Panc1 (cell line): ENCODE measurements around the gene MTM1. TPM values are rescaled to one million over a fixed set of nuclear protein-coding genes. Genes with fewer than 3 reads are reported as not detected.

Experiments
- ATAC-seq: fragments of 200-7000 bp; cut with Tn5 transposase; 2 replicates; pipeline ENCODE4 v1.9.1; 2020; ENCODE audit warnings: mild to moderate bottlenecking, moderate library complexity
- BruUV-seq: library from RNA; stranded (reverse); fragments of 400-500 nt; replicated peaks from 2 replicates; lab custom pipeline; 2021; lab: Mats Ljungman, UMichigan
- CTCF ChIA-PET: fragments of 300-600 bp; sonication (Branson Sonifier 250); formaldehyde crosslinking; loops from one replicate; lab custom pipeline; 2022; ENCODE audit warnings: antibody characterized with exemption; lab: Charles Lee
- POLR2A ChIA-PET: fragments of 300-600 bp; sonication (Branson Sonifier 250); formaldehyde crosslinking; loops from one replicate; lab custom pipeline; 2022; ENCODE audit warnings: antibody characterized with exemption; lab: Charles Lee
- DNase-seq: peaks from one replicate; pipeline ENCODE4 v3.0.0-alpha.2; 2010; ENCODE audit warnings: low read depth, low spot score
- H3K27ac ChIP-seq: 2 replicates; pipeline ENCODE4 v1.5.1; 2011; ENCODE audit warnings: mild to moderate bottlenecking, low read length, inconsistent platforms
- H3K27me3 ChIP-seq: fragments of 200-500 bp; sonication (Bioruptor generic); 2 replicates; pipeline ENCODE4 v1.6.0; 2014; ENCODE audit warnings: low read length, inconsistent platforms; ENCODE audit not compliant: control insufficient read depth, insufficient read depth
- H3K36me3 ChIP-seq: fragments of 200-500 bp; sonication (Bioruptor generic); 2 replicates; pipeline ENCODE4 v1.5.1; 2014; ENCODE audit warnings: inconsistent platforms, mild to moderate bottlenecking, low read length, moderate library complexity; ENCODE audit not compliant: control insufficient read depth, insufficient read depth
- H3K4me1 ChIP-seq: 2 replicates; pipeline ENCODE4 v1.5.1; 2011; ENCODE audit warnings: inconsistent platforms, mild to moderate bottlenecking, low read length, moderate library complexity; ENCODE audit not compliant: control insufficient read depth, insufficient read depth
- H3K4me3 ChIP-seq, 2 experiments: 2 replicates each; pipeline ENCODE4 v1.5.1; 2011 to 2012; ENCODE audit warnings: low read depth in 2 of 2, low read length in 2 of 2, mild to moderate bottlenecking in 2 of 2, inconsistent platforms in 1 of 2, moderate library complexity in 1 of 2
- H3K9me3 ChIP-seq: fragments of 200-500 bp; sonication (Bioruptor generic); 2 replicates; pipeline ENCODE4 v1.5.1; 2014; ENCODE audit warnings: low read depth, mild to moderate bottlenecking, inconsistent platforms, low read length, moderate library complexity; ENCODE audit not compliant: control insufficient read depth, insufficient read depth
- POLR2AphosphoS5 ChIP-seq: IDR thresholded peaks from 2 replicates; pipeline ENCODE4 v1.6.1; 2012; ENCODE audit warnings: mild to moderate bottlenecking, low read depth, low read length, moderate library complexity
- SIN3A ChIP-seq: IDR thresholded peaks from 2 replicates; pipeline ENCODE4 v1.6.1; 2012; ENCODE audit warnings: low read depth, mild to moderate bottlenecking, low read length, moderate library complexity, borderline replicate concordance; ENCODE audit not compliant: insufficient read depth
- TCF7L2 ChIP-seq: IDR thresholded peaks from 2 replicates; pipeline ENCODE4 v1.6.1; 2011; ENCODE audit warnings: mild to moderate bottlenecking, low read depth, low read length, inconsistent platforms
- in situ Hi-C: cut with HindIII; loops from 2 replicates; pipeline ENCODE4 v1.10.0; 2016; ENCODE audit warnings: low sequenced_read_pairs, low pct_unique_long_range_greater_than_20kb
- intact Hi-C: fragments of 100-400 bp; cut with micrococcal nuclease; formaldehyde crosslinking; loops from one replicate; pipeline ENCODE4 v1.10.0; 2022; ENCODE audit not compliant: unreplicated experiment
- total RNA-seq: library from RNA; stranded (reverse); gene quantifications from one replicate; pipeline ENCODE4 v1.2.1, GENCODE V29; 2021; ENCODE audit not compliant: unreplicated experiment
- TF ChIP-seq, protein P1 (sequence below): fragments of 450-650 bp; IDR thresholded peaks from 2 replicates; pipeline ENCODE4 v1.5.1; 2017; ENCODE audit warnings: mild to moderate bottlenecking
- TF ChIP-seq, protein P2 (sequence below), 2 experiments: IDR thresholded peaks; 2 replicates each; pipeline ENCODE4 v1.6.1; 2011 to 2012; ENCODE audit warnings: low read depth in 2 of 2, control low read depth in 1 of 2, low read length in 1 of 2, mild to moderate bottlenecking in 1 of 2, moderate library complexity in 1 of 2; ENCODE audit not compliant: insufficient read depth in 1 of 2

MTM1 gene
- total RNA-seq, 1 experiment from 2014 or later, result 24.0 TPM

DNA sequence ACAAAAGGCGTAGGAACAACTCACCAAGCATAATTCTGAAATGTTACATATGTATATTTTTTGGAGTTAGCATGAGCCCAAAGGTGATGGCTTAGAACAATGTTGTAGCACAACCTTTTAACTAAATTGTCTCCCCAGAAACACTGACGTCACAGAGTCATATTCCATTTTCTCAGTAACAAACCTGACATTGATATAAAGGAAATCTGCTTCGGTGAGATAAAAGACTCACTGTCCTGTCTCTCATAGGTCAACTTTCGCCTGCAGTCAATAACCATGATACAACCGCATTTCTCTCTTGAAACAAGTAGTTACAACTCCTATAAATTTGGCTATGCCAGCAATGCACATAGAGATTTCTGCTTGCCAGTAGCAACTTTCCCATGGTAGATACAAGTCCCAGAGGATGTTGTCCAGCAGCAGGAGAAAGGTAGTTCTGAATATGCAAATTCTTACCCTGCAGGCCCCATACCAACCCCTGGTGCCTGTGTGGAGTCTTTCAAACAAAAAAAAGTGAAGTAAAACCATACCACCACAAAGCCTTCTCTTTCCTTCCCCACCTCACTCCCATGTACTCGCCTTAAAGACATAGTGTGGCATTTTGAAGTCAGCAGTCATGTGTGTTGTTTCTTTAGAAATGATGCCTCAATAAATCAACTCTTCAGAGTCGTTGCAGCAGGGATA is 47.9 kb downstream of the MTM1 start:
- CTCF ChIA-PET, result no interaction called here
- intact Hi-C loops (no loop called here), in situ Hi-C loops (no loop called here)
- Histone ChIP-seq H3K4me3 (no peak overlapping the region), H3K27me3 (no peaks in the 10 kb centered on the region), H3K4me1 (no peaks in the 10 kb centered on the region), H3K27ac (no peak overlapping the region), H3K36me3 (0 out of 2 replicates have a peak, but pooled peaks cover 2% of the 10 kb centered on the region), H3K9me3 (no peaks in the 10 kb centered on the region)
- POLR2A ChIA-PET, result no interaction called here
- TF ChIP-seq SIN3A (no peak), POLR2AphosphoS5 (no peak), TCF7L2 (no peak)
- TF ChIP-seq, protein P1, sequence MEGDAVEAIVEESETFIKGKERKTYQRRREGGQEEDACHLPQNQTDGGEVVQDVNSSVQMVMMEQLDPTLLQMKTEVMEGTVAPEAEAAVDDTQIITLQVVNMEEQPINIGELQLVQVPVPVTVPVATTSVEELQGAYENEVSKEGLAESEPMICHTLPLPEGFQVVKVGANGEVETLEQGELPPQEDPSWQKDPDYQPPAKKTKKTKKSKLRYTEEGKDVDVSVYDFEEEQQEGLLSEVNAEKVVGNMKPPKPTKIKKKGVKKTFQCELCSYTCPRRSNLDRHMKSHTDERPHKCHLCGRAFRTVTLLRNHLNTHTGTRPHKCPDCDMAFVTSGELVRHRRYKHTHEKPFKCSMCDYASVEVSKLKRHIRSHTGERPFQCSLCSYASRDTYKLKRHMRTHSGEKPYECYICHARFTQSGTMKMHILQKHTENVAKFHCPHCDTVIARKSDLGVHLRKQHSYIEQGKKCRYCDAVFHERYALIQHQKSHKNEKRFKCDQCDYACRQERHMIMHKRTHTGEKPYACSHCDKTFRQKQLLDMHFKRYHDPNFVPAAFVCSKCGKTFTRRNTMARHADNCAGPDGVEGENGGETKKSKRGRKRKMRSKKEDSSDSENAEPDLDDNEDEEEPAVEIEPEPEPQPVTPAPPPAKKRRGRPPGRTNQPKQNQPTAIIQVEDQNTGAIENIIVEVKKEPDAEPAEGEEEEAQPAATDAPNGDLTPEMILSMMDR, result no peak
- TF ChIP-seq, protein P2, sequence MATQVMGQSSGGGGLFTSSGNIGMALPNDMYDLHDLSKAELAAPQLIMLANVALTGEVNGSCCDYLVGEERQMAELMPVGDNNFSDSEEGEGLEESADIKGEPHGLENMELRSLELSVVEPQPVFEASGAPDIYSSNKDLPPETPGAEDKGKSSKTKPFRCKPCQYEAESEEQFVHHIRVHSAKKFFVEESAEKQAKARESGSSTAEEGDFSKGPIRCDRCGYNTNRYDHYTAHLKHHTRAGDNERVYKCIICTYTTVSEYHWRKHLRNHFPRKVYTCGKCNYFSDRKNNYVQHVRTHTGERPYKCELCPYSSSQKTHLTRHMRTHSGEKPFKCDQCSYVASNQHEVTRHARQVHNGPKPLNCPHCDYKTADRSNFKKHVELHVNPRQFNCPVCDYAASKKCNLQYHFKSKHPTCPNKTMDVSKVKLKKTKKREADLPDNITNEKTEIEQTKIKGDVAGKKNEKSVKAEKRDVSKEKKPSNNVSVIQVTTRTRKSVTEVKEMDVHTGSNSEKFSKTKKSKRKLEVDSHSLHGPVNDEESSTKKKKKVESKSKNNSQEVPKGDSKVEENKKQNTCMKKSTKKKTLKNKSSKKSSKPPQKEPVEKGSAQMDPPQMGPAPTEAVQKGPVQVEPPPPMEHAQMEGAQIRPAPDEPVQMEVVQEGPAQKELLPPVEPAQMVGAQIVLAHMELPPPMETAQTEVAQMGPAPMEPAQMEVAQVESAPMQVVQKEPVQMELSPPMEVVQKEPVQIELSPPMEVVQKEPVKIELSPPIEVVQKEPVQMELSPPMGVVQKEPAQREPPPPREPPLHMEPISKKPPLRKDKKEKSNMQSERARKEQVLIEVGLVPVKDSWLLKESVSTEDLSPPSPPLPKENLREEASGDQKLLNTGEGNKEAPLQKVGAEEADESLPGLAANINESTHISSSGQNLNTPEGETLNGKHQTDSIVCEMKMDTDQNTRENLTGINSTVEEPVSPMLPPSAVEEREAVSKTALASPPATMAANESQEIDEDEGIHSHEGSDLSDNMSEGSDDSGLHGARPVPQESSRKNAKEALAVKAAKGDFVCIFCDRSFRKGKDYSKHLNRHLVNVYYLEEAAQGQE (IDR thresholded peaks at IDR 0.05; ENCODE audit: insufficient read depth in 1 of 2, low read depth in 2 of 2, low read length in 1 of 2), result no peak
- ATAC-seq (no peak), DNase-seq (no peak)
- BruUV-seq, result no TSS peak

DNA sequence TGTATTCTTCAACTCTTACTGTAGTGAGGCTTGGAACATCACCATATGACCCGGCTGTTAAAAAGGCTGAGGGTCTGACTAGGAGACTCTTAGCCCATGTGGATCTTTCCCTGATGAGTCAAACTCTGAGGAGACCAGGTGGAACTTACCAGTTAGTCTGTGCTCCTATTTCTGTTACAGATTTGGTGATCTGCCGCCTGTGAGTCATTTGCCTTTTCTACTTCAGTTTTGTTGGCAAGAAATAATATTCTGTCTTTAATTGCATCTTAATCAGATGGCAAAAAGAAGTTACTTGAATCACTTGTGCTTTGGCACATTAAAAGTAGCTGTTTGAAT is 48.4 kb downstream of the MTM1 start:
- ChIA-PET CTCF (no interaction called here), POLR2A (no interaction called here)
- intact Hi-C loops (no loop called here), in situ Hi-C loops (no loop called here)
- BruUV-seq, result no TSS peak
- DNase-seq, result no peak
- Histone ChIP-seq H3K4me3 (no peak overlapping the region), H3K27ac (no peak overlapping the region), H3K9me3 (no peaks in the 10 kb centered on the region), H3K4me1 (no peaks in the 10 kb centered on the region), H3K36me3 (0 out of 2 replicates have a peak, but pooled peaks cover 2% of the 10 kb centered on the region), H3K27me3 (no peaks in the 10 kb centered on the region)
- TF ChIP-seq, protein P2 (IDR thresholded peaks at IDR 0.05; ENCODE audit: insufficient read depth in 1 of 2, low read depth in 2 of 2, low read length in 1 of 2), result no peak
- TF ChIP-seq TCF7L2 (no peak), SIN3A (no peak), POLR2AphosphoS5 (no peak)
- TF ChIP-seq, protein P1, result no peak
- no peak for ATAC-seq
